ENCODE results near the gene PTX4.

PTX4 gene, protein sequence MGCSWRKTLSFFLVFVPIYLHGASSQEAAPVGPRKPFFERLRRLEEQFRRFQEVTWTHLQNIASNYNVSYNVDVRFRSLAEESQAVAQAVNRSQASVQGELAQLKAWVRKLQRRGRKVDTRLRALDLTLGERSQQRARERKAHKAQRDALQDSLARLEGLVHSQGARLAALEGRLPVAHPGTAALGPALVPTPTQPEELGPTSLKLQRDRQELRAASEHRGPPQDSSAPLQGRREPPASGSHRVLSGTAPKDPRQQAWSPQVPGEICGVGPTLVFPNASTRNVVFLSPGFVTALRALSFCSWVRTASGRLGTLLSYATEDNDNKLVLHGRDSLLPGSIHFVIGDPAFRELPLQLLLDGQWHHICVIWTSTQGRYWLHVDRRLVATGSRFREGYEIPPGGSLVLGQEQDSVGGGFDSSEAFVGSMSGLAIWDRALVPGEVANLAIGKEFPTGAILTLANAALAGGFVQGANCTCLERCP

DNA sequence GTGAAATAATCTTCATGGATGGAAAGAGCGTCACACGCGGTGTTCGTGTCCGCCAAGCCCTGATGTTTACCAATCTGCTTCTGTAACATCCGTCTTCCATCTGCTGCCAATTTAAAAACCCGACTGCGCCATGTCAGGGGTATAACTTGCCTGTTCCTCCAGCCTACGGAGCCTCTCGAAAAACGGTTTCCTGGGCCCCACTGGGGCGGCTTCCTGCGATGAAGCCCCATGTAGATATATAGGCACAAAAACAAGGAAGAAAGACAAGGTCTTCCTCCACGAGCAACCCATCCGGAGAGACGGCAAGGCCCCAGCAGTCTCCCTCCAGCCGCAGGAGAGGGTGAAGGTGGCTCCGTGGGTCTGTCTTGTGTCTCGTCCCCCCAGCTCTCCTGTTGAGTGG, at the start of gene PTX4:
PTX4 (minus strand) TSS at position 326 of the 400 bp plus-strand sequence; CDS start at position 291, 35 bp downstream.
- no peak for DNase-seq

DNA sequence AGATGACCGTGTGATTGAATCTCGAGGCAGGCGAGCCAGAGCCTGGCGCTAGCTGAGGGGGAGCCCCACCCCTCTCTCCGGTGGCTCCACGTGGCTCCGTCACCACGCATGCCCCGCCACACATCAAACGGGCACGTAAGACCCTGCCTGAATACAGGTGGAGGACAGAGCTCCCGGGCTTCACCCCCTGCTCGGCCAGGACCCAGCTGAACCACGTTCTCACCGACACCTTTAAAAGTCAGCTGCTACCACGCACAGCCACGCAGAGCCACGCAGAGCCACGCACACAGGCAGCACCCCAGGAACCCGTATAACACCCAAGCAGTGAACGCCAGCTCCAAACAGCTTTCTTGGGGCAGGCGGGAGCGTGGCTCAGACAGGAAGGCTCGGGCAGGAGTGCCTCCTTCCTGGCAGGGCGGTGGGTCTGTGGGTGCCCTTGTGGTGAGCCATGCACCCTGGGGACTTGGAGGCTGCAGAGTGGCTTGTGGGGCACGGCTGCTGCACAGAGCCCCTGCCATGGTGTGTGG, 49.1 kb upstream of the PTX4 start:
- DNase-seq, result no peak

DNA sequence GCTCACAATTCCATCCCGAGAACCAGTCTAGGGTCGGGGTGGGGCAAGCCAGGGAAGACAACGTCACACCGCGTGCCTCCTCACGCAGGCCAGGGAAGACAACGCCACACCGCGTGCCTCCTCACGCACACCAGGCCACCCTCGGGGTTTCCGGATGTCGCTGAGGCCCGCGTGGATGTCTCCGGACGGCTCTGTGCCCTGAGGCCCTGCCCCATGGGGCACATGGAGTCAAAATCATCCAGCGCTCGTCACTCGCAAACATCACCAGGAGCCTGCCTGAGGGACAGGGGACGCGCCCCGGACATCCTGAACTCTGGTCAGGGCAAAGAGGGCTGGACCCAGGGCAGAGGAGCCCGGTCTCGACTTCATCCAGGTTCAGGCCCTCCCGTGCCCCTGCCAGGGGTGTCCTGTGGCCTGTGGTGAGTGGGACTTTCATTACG, 48.4 kb upstream of the PTX4 start:
- DNase-seq, result no peak

DNA sequence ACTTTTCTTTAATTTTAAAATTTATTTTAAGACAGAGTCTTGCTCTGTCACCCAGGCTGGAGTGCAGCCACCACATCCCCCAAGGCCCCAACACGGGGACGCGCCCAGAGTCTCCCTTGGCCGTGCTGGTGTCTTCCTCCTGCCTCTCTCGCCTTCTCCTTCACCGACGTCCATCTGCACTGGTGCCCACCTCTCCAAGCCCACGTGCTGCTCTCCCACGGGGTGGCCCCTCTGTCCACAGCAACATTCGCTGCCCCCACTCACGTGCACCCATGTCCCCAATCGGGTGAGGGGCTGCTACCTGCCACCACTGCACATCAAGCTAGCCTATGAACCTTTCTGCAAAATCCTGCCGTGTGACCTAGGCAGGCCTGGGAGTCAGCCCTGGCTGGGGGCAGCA, 47.9 kb upstream of the PTX4 start:
- no peak for DNase-seq

DNA sequence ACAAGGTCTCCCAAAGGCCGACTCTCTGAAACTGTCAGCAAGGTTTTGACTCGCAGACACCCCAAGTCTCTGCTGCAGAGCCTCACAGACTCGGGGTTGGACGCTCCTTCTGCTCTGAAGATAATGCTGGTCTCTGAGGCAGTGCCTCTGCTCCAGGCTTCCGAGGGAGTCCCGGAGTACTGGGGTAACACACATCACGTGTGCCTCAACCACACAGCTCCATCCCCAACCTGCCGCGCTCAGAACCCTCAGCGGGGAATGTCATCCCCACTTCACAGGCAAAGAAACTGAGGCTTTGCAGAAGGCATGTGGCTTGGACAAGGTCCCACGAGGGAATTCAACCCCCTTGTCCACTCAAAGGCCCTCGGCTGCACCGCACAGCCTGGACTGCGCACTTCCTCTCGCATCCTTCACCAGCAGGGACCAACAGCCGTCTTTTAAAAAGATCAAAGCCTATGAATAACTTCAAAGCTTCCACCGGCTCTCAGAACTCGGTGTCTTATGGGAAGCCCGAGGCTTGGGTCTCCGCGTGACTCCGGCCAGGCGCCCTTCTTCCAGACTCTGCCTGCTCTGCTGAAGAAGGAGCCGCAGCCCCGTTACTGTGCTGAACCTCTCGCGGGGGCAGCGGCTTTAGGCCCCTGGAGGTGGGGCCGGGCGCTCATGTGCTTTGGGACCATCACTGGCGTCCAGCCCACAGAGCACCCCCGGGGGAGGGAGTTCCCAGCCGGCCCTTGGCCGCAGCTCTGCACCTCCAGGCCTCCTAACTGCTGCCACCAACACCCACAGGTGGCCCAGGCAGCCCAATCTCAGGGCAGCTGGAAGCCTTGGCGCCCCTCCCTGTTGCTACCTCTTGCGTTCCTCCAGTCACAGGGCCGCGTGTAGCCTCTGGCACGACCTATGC, 46.9 kb upstream of the PTX4 start:
- no peak for DNase-seq

DNA sequence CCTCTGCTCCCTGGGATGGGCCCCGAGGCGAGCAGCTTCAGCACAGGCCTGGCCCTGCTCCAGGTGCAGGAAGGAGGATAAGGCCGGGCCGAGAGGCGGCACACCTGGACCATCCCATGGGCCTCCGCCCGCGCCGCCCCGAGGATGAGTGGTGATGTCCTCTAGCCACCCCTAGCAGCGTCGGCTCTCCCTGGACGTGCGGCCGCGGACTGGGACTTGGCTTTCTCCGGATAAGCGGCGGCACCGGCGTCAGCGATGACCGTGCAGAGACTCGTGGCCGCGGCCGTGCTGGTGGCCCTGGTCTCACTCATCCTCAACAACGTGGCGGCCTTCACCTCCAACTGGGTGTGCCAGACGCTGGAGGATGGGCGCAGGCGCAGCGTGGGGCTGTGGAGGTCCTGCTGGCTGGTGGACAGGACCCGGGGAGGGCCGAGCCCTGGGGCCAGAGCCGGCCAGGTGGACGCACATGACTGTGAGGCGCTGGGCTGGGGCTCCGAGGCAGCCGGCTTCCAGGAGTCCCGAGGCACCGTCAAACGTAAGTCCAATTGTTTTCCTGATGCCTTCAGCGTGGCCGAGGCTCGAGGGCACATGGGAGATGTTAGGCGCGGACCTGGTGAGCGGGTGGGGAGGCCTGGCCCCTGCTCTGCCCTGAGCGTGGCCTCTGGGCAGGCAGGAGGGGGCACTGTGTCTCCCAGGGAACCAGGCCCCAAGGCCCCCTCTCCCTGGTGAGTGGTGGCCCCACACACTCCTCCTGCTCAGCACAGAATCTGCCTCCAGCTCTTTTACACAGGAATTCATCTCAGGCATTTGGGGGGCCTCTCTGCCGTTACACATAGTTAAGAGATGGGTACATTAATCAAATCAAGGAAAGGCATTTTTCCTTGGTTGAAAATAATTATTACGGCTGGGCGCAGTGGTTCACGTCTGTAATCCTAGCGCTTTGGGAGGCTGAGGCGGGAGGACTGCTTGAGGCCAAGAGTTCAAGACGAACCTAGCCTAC, 45.6 kb upstream of the PTX4 start:
- no peak for DNase-seq

DNA sequence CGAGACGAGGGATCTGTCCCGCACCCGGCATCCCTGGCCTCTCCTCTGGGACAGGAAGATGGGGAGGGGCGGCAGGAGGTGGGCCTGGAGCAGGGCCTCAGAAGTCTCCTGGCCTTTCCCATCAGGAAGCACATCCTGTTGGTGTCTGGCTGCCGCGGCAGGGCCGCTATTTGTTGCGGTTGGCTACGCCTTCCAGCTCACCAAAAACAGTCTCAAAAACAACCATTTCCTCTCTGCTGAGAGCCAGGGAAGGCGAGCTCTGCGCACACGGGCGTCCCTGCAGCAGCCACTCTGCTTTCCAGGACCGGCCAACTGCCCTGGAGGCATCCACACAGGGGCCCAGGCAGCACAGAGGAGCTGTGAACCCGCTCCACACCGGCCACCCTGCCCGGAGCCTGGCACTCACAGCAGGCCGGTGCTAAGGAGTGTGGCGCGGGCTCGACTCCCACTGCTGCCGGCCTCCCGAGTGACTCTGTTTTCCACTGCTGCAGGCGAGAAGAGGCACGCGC, 44.8 kb upstream of the PTX4 start, which contains the start of gene TMEM204:
TMEM204 (plus strand) TSS at position 224 of the 509 bp plus-strand sequence. CDS start 610 bp downstream, outside the sequence.
- DNase-seq, result no peak

DNA sequence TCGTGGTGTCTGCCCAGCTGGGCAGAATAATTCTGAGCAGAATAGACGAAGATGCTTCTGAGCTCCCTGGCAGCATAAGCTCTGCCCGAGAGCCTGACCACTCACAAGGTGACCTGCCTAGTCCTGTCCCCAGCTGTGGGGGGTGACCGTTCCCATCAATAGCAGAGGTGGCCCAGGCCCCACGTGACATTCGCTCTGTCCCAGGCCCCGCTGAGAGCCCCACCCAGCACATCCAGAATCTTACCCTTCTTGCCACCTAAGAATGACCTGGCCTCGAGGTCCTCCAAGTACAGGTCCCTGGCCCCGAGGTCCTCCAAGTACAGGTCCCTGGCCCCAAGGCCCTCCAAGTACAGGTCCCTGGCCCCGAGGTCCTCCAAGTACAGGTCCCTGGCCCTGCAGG, 44.0 kb upstream of the PTX4 start:
- DNase-seq, result no peak

DNA sequence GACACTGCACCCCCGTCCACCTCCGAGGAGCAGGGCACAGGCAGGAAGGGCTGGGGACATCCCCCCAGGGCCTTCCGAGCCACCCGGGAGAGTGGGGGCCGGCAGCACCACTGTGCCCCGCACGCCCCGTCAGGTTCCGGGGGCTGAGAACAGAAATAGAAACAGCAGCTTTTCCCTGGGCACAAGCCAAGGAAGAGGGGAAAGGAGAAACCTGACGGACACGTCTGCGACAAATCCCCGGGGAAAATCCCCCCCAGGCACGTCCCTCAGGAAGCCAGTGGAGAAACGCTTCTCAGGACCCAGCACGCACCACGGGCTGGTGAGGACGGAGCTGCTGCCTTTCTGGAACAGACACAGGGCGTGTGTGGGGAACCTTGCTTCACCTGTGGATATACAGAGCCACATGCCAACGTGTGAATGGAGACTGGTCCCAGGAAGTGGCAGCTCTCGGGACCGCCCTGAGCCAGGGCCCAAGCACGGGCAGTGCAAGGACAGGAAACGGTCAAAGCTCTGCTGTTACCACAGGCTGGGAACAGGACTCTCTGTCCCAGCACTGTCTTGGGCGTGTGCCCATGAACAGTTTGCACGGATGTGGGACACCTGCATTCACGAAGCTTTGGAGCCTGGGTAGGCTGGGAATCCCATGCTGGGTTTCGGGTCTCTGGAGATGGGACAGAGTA, 43.5 kb upstream of the PTX4 start:
- no peak for DNase-seq

DNA sequence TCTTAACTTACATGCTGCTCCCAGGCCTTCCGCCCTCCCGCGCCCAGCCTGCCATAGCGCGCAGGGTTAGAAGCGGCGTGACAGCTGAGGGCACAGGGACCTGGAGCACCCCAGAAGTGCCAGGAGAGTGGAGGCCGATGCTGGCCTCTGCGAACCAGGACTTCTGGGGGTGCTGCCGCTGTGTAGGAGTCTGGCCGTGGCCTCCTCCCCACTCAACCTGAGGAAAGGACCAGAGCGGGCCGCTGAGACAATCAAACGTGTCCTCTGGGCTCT, 42.8 kb upstream of the PTX4 start:
- DNase-seq, result no peak

DNA sequence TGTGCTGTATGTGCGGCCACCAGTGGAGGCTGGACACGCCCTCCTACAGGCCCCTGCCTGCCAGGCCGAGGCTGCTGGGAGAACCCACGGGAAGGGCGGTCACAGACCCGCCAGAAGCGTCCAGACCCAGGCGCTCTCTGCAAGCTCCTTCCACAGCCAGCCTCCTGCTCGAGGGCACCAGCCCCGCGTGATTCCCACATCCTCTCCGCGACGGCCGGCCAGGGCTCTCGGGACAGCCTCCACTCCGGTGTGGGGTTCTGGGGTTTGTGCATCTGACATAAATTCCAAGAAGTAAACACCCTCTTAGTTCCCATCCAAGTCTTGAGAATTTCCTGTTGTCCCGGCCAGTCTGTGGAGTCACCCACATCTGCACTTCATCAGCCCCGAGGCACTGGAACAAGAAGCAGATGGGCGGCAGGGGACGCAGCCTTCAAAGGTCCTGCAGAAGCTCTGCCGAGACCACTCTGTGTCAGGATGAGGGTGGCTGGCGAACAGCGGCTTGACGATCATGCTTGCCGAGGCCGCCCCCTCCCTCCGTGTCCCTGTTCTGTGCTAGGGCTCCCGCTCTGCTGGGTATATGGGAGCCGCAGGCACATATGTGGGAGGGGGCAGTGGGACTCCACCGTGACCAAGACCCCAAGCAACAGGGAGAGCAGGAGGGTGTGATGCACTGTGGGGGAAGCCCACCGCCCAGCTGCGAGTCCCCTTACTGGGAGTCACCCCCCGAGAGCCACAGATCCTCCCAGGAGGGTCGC, 42.3 kb upstream of the PTX4 start:
- DNase-seq, result no peak

DNA sequence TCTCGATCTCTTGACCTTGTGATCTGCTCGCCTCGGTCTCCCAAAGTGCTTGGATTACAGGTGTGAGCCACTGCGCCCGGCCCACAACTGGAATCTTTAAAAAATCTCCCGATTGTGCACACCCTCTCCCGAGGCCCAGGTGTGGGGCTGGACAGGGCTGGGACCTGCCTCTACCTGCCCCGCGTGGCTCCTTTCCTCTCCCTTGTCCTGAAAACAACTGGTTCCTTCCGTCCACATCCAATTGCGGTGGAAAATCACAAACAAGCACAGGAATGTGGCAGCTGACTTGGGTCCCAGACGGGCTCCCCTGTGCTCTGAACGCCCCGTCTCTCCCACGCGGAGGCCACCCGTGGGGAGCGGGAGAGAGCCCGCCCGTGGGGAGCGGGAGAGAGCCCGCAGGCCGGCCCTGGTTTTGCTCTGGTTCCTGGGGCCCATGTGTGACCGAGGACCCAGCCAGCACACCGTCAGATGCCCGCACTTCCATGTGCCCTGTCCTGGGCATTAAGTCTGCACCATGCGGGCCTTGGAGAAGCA, 41.7 kb upstream of the PTX4 start:
- no peak for DNase-seq

DNA sequence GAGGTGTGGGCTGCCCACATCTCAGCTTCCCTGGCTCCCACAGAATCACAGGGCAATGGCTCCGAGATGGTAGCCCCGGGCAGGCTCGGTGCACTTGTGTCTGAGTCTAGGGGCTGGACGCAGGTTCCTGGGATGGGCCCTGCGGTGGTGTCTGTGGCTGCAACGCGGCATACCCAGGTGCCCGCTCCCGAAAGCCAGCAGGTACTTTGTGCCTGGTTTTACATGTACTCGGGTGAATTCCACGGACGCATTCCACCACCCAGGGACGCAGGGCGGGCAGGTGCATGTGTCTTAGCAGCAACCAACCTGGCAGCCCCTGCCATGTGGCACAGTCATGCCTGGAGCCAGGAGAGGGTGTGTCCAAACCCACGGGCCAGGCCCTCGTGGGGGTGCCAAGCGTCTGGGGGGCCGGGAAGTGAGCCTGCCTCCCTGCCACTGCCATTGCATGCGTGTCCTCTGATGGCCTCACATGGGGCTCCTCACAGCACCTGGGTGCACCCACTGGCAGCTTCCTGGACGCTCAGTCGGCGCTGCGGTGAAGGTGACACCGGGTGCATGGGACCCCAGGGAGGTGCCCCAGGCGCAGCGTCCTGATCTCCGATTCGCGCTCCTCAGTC, 40.3 kb upstream of the PTX4 start:
- DNase-seq, result no peak

DNA sequence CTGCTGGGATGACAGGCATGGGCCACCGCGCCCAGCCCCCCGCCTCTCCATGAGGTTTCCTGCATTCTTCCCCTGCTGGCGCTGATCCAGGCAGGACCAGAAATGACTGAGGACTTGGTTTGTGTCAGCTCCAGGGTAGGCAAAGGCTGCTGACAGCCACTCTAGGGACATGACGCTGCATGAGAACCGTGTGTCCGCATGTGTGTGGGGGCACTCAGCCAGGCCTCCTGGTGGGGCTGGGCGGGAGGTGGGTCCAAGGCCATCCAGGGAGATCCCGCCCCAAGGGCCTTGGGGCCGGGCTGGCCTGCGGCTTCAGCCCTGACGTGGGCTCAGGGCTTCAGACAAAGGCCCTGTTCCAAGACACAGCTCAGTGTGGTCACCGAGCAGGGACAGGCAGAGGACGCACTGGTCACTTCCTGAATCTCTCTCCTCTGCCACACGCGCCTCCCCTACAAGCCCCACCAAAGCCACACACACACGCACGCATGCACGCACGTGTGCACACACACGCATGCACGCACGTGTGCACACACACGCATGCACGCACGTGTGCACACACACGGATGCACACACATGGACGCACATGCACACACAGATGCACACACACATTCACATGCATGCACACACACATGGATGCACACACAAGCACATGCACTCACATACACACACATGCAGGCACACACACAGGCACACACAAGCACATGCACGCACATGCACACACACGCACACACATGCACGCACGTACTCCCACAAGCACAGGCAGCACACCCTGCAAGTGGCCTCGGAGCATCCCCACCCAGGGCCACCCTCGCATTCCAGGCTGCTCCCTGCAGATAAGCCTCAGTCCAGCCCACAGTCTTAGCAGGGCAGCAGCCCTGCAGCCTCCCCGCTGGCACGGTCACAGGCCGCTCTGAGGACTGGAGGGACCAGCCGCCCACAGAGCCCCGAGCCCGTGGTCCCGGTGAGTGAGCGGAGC, 39.4 kb upstream of the PTX4 start:
- no peak for DNase-seq

DNA sequence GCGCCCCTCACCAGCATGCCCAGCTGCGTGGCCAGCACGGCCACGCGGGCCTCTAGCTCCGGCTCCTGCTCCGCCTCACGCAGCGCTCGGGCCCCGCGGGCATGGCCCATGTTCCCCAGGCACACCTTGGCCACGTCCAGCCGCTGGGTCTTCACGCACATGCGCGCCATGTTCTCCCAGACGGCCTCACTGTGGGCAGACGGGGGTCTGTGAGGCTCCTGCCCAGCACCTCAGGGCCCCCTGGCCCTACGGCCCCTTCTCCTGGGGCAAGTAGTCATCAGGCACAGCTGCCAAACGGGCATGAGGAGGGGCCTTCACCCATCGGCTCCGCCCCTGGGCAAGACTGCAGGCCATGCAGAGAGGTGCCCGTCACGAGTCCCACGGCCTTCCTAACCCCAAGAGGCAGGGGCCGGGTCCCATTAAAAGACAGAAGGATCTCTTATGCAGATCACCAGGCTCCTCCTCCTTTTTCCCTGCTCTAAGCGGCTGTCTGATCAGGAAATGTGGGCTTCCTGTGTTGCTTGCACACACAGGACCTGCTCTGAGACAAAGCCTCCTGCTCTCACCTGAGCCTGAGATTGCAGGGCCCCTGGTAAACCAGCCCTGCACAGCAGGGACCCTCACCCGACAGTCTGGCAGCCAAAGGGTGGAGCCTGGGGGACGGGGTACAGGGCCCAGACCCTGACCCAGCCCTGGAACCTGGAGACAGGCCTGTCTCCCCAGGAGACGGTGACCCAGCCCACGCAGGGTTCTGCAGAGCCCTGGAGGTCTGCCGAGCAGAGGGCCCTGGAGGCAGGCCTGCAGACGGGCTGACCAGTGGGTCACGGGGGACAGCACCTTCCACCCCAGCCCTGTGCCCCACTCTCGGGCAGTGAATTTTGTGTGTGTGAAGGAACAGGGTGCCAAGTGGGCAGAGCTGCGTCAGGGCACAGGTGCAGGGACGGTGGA, 38.1 kb upstream of the PTX4 start:
- no peak for DNase-seq

DNA sequence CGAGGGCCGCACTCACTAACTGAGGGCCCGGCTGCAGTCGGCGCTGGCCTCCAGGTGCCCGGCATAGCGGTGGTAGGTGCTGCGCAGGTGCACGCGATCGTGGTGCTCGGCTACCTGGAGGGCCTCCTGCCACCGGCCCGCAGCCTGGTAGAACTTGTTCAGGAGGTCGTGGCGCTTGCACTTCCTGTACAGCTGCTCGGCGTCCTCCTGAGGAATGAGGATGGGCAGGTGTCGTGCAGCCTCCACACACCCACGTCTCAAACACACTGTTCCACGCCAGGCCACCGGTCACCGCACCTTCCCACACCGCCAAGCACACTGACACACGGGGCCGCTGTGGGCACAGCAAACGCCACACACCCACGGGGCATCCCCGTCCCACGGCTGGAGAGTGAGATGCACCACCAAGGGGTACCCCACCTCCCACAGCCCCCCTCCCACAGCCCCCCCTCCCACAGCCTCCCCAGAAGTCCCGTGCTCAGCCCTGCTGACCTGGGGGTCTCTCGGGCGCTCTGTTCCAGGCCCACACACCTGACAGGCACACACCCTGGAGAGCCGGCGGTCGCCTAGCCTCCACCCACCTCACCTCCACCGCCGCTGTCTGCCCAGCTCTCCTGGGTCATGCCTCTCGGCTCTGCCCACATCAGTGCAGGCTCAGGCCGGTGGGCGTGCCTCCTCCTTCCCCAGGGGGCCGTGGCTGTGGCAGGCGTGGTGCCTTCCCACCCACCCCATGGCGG, 37.3 kb upstream of the PTX4 start:
- DNase-seq, result no peak

DNA sequence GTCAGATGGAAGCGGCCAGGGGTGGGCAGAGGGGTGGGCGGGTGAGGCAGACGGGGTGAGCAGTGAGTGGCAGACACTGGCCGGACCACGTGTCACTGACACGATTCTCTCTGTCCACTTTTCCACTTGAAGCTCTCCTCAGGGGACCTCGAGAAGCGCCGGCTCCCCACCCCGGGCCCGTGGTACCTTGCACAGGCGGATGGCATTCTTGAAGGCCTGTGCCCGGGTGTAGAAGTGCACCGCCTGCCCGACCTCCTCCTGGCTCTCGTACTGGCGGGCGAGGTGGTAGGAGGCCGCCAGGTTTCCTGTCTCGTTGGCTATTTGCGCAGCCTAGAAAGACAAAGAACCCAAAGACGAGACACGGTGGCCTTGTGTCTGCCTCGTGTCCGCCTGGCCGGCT, 35.6 kb upstream of the PTX4 start:
- no peak for DNase-seq

Data from hippocampal formation (tissue), 2 donors.